ENCODE results near the gene SND1.

Gene SND1

GRCh38 chr7:127792528-127793342 lies 140.7 kb downstream of the SND1 start:
- H3K4me3 ChIP-seq (ENCODE audit: insufficient read depth in 1 of 2, low read depth in 1 of 2, low read length in 2 of 2): no peak overlapping the region

DNA sequence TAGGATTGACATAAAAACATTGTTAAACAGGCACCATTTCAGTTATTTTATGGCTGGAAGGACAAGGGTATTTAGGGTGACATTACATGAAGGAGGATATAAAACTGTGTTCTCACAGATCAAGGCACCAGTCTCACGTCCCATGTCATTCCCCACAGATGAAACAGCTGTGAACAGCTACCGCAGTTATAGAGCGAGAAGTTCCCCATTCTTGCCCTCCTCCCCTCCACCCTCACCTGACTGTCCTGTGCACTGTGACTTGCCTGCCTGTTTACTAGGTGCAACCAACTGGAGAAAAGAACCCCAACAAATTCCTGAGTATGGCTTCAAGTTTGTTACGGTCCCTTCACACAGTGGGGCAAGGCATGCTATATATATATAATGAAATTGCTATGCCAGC lies 141.6 kb downstream of the SND1 start:
- Histone ChIP-seq H3K23ac (ENCODE audit: low read length in 2 of 2) (no peak overlapping the region), H2BK15ac (ENCODE audit: low read depth, poor library complexity, severe bottlenecking) (no peak overlapping the region), H3K36me3 (ENCODE audit: control insufficient read depth in 1 of 2, insufficient read depth in 2 of 2, low read depth in 1 of 2, low read length in 2 of 2) (peaks cover 0 to 3% of the 10 kb centered on the region in 2 experiments), H3K4me1 (ENCODE audit: control insufficient read depth, insufficient read depth, low read depth, low read length) (peaks cover 11% of the 10 kb centered on the region), H2BK12ac (ENCODE audit: low read length in 2 of 2) (no peak overlapping the region), H3K18ac (ENCODE audit: low read depth in 1 of 2, low read length in 2 of 2) (no peak overlapping the region), H3K4ac (ENCODE audit: low read depth in 1 of 2, low read length in 2 of 2) (no peak overlapping the region), H3K27ac (ENCODE audit: low read length, poor library complexity, severe bottlenecking) (no peak overlapping the region), H3K79me1 (replicated peaks; ENCODE audit: low read length, poor library complexity, severe bottlenecking) (peaks cover 32% of the 10 kb centered on the region), H2BK5ac (ENCODE audit: low read depth, low read length, poor library complexity, severe bottlenecking) (no peak overlapping the region), H4K91ac (ENCODE audit: low read length) (no peak overlapping the region), H3K4me2 (ENCODE audit: low read length, poor library complexity, severe bottlenecking) (no peak overlapping the region), H2BK120ac (ENCODE audit: low read depth, low read length) (no peak overlapping the region), H3K4me3 (ENCODE audit: insufficient read depth in 1 of 2, low read depth in 1 of 2, low read length in 2 of 2) (no peak overlapping the region), H3K14ac (ENCODE audit: low read length in 2 of 2) (no peak overlapping the region), H3K9ac (ENCODE audit: low read length) (no peak overlapping the region), H2AK5ac (ENCODE audit: low read length, severe bottlenecking) (no peak overlapping the region), H3K27me3 (ENCODE audit: control insufficient read depth in 1 of 2, insufficient read depth in 1 of 2, low read length in 2 of 2) (no peaks in the 10 kb centered on the region), H4K8ac (ENCODE audit: low read length) (no peak overlapping the region), H3K9me3 (ENCODE audit: control insufficient read depth, low read length) (no peaks in the 10 kb centered on the region), H2AFZ (ENCODE audit: low read depth, low read length) (no peak overlapping the region)
- no peak for DNase-seq
- 98% methylated on average over 4 of the region's 4 CpGs for WGBS

More at GRCh38 chr7:127792528-127793342, 140.7 kb downstream of the SND1 start:
- H3K79me1 ChIP-seq (replicated peaks; ENCODE audit: low read length, poor library complexity, severe bottlenecking): peaks cover 27% of the 10 kb centered on the region
- DNase-seq: no peak
- H3K14ac ChIP-seq (ENCODE audit: low read length in 2 of 2): no peak overlapping the region
- H3K9me3 ChIP-seq (ENCODE audit: control insufficient read depth, low read length): no peaks in the 10 kb centered on the region
- no peak overlapping the region for H3K23ac ChIP-seq (ENCODE audit: low read length in 2 of 2)
- H4K8ac ChIP-seq (ENCODE audit: low read length): no peak overlapping the region
- H2BK15ac ChIP-seq (ENCODE audit: low read depth, poor library complexity, severe bottlenecking): no peak overlapping the region
- no peak overlapping the region for H3K4ac ChIP-seq (ENCODE audit: low read depth in 1 of 2, low read length in 2 of 2)
- no peak overlapping the region for H2BK5ac ChIP-seq (ENCODE audit: low read depth, low read length, poor library complexity, severe bottlenecking)
- no peak overlapping the region for H3K4me2 ChIP-seq (ENCODE audit: low read length, poor library complexity, severe bottlenecking)
- H2BK12ac ChIP-seq (ENCODE audit: low read length in 2 of 2): no peak overlapping the region
- no peak overlapping the region for H2BK120ac ChIP-seq (ENCODE audit: low read depth, low read length)
- no peak overlapping the region for H2AFZ ChIP-seq (ENCODE audit: low read depth, low read length)
- peaks cover 0 to 3% of the 10 kb centered on the region in 2 experiments for H3K36me3 ChIP-seq (ENCODE audit: control insufficient read depth in 1 of 2, insufficient read depth in 2 of 2, low read depth in 1 of 2, low read length in 2 of 2)
- H3K4me1 ChIP-seq (ENCODE audit: control insufficient read depth, insufficient read depth, low read depth, low read length): peaks cover 11% of the 10 kb centered on the region
- H2AK5ac ChIP-seq (ENCODE audit: low read length, severe bottlenecking): no peak overlapping the region
- WGBS: 92% methylated on average over 5 of the region's 5 CpGs
- H3K18ac ChIP-seq (ENCODE audit: low read depth in 1 of 2, low read length in 2 of 2): no peak overlapping the region
- no peak overlapping the region for H3K9ac ChIP-seq (ENCODE audit: low read length)
- no peaks in the 10 kb centered on the region for H3K27me3 ChIP-seq (ENCODE audit: control insufficient read depth in 1 of 2, insufficient read depth in 1 of 2, low read length in 2 of 2)
- H4K91ac ChIP-seq (ENCODE audit: low read length): no peak overlapping the region
- no peak overlapping the region for H3K27ac ChIP-seq (ENCODE audit: low read length, poor library complexity, severe bottlenecking)

DNA sequence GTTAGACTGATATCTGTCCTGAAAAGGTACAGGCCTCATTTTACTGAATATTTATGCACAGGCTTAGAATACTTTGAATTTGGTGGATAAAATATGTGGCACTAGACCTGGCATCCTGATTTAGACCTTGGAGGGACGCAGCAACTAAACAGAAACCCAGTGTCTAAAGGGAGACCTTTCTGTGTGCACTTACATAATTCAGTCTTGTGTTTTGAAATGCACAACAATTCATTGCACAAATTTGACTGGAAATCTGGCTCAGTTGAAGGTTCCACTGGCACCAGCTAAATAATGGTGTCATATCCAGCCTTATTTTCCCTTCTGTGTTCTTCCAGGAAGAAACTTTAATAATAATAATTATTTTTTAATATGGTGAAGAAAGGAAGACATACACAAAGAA lies 142.1 kb downstream of the SND1 start:
- 94% methylated on average over 1 of the region's 1 CpG for whole genome bisulfite sequencing
- H2BK12ac ChIP-seq (ENCODE audit: low read length in 2 of 2): no peak overlapping the region
- H2BK15ac ChIP-seq (ENCODE audit: low read depth, poor library complexity, severe bottlenecking): no peak overlapping the region

GRCh38 chr7:127794551-127794950 lies 142.6 kb downstream of the SND1 start:
- Histone ChIP-seq H2AFZ (ENCODE audit: low read depth, low read length) (no peak overlapping the region), H3K18ac (ENCODE audit: low read depth in 1 of 2, low read length in 2 of 2) (no peak overlapping the region), H3K4me1 (ENCODE audit: control insufficient read depth, insufficient read depth, low read depth, low read length) (peaks cover 11% of the 10 kb centered on the region), H4K91ac (ENCODE audit: low read length) (no peak overlapping the region), H4K8ac (ENCODE audit: low read length) (no peak overlapping the region), H3K23ac (ENCODE audit: low read length in 2 of 2) (no peak overlapping the region), H2AK5ac (ENCODE audit: low read length, severe bottlenecking) (no peak overlapping the region), H3K14ac (ENCODE audit: low read length in 2 of 2) (no peak overlapping the region), H3K4me3 (ENCODE audit: insufficient read depth in 1 of 2, low read depth in 1 of 2, low read length in 2 of 2) (no peak overlapping the region), H3K4me2 (ENCODE audit: low read length, poor library complexity, severe bottlenecking) (no peak overlapping the region), H2BK12ac (ENCODE audit: low read length in 2 of 2) (no peak overlapping the region), H2BK15ac (ENCODE audit: low read depth, poor library complexity, severe bottlenecking) (no peak overlapping the region), H3K9ac (ENCODE audit: low read length) (no peak overlapping the region), H3K9me3 (ENCODE audit: control insufficient read depth, low read length) (no peaks in the 10 kb centered on the region), H2BK5ac (ENCODE audit: low read depth, low read length, poor library complexity, severe bottlenecking) (no peak overlapping the region), H2BK120ac (ENCODE audit: low read depth, low read length) (no peak overlapping the region), H3K27ac (ENCODE audit: low read length, poor library complexity, severe bottlenecking) (no peak overlapping the region), H3K4ac (ENCODE audit: low read depth in 1 of 2, low read length in 2 of 2) (no peak overlapping the region), H3K36me3 (ENCODE audit: control insufficient read depth in 1 of 2, insufficient read depth in 2 of 2, low read depth in 1 of 2, low read length in 2 of 2) (peaks cover 0 to 3% of the 10 kb centered on the region in 2 experiments), H3K79me1 (replicated peaks; ENCODE audit: low read length, poor library complexity, severe bottlenecking) (peaks cover 35% of the 10 kb centered on the region), H3K27me3 (ENCODE audit: control insufficient read depth in 1 of 2, insufficient read depth in 1 of 2, low read length in 2 of 2) (no peaks in the 10 kb centered on the region)
- DNase-seq: no peak
- 100% methylated on average over 2 of the region's 4 CpGs for WGBS

More for the DNA sequence above, 142.1 kb downstream of the SND1 start:
- H3K4me1 ChIP-seq (ENCODE audit: control insufficient read depth, insufficient read depth, low read depth, low read length): peaks cover 11% of the 10 kb centered on the region
- no peak overlapping the region for H4K91ac ChIP-seq (ENCODE audit: low read length)
- no peak overlapping the region for H3K23ac ChIP-seq (ENCODE audit: low read length in 2 of 2)
- no peak overlapping the region for H3K9ac ChIP-seq (ENCODE audit: low read length)
- H2AFZ ChIP-seq (ENCODE audit: low read depth, low read length): no peak overlapping the region
- peaks cover 35% of the 10 kb centered on the region for H3K79me1 ChIP-seq (replicated peaks; ENCODE audit: low read length, poor library complexity, severe bottlenecking)
- H3K4me3 ChIP-seq (ENCODE audit: insufficient read depth in 1 of 2, low read depth in 1 of 2, low read length in 2 of 2): no peak overlapping the region
- no peak overlapping the region for H3K4ac ChIP-seq (ENCODE audit: low read depth in 1 of 2, low read length in 2 of 2)
- no peak overlapping the region for H4K8ac ChIP-seq (ENCODE audit: low read length)
- H3K36me3 ChIP-seq (ENCODE audit: control insufficient read depth in 1 of 2, insufficient read depth in 2 of 2, low read depth in 1 of 2, low read length in 2 of 2): peaks cover 0 to 3% of the 10 kb centered on the region in 2 experiments
- H3K18ac ChIP-seq (ENCODE audit: low read depth in 1 of 2, low read length in 2 of 2): no peak overlapping the region
- no peaks in the 10 kb centered on the region for H3K27me3 ChIP-seq (ENCODE audit: control insufficient read depth in 1 of 2, insufficient read depth in 1 of 2, low read length in 2 of 2)
- H3K27ac ChIP-seq (ENCODE audit: low read length, poor library complexity, severe bottlenecking): no peak overlapping the region
- H3K9me3 ChIP-seq (ENCODE audit: control insufficient read depth, low read length): no peaks in the 10 kb centered on the region
- DNase-seq: no peak
- H2BK120ac ChIP-seq (ENCODE audit: low read depth, low read length): no peak overlapping the region
- no peak overlapping the region for H3K4me2 ChIP-seq (ENCODE audit: low read length, poor library complexity, severe bottlenecking)
- no peak overlapping the region for H2BK5ac ChIP-seq (ENCODE audit: low read depth, low read length, poor library complexity, severe bottlenecking)
- no peak overlapping the region for H3K14ac ChIP-seq (ENCODE audit: low read length in 2 of 2)
- no peak overlapping the region for H2AK5ac ChIP-seq (ENCODE audit: low read length, severe bottlenecking)
